ENCODE results near the gene AP1B1. TPM values are rescaled to one million over a fixed set of nuclear protein-coding genes. Genes with fewer than 3 reads are reported as not detected.

AP1B1 gene
- total and polyA plus RNA-seq, 8 donors: 32.5 to 99.1 (median 36.1) TPM

DNA sequence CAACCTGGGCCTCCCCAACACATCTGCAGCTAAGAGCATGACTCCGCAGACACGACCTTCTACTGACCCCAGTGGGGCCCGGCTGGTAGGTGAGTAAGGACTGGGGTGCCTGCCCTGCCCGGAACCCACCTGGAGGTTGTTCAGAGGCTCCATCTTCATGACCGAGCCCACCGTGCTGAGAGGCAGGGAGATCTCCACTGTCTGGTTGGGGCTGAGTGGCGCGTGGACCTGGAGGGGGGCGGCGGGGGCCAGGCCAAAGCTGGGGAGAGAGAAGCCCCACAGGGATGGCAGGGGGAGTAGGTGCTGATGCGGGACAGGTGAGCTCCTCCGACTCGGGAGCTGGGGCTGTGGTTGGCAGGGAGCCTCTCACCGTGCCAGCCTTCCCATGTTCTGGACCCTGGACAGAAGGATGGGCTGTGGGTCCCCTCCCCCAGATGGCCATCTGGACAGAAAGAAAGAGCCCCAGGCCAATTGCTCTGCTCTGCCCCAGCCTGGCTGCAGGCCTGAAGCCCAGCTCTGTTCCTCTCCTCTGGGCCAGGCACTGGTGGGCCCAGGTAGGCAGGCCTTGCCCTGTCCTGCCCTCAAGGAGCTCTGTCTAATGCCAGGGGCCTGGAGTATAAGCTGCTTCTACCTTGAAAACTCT, 56.6 kb downstream of the AP1B1 start:
- no peak overlapping the region for H3K4me3 ChIP-seq
- H3K27ac ChIP-seq: no peak overlapping the region
- ATAC-seq (no peak), DNase-seq (peak in 1 of 4 donors; percentile 57)
- intact Hi-C loops (cut with DNase I): no loop called here
- H3K36me3 ChIP-seq: peaks cover 0 to 100% of the 10 kb centered on the region in 2 donors
- TF ChIP-seq, protein P1, sequence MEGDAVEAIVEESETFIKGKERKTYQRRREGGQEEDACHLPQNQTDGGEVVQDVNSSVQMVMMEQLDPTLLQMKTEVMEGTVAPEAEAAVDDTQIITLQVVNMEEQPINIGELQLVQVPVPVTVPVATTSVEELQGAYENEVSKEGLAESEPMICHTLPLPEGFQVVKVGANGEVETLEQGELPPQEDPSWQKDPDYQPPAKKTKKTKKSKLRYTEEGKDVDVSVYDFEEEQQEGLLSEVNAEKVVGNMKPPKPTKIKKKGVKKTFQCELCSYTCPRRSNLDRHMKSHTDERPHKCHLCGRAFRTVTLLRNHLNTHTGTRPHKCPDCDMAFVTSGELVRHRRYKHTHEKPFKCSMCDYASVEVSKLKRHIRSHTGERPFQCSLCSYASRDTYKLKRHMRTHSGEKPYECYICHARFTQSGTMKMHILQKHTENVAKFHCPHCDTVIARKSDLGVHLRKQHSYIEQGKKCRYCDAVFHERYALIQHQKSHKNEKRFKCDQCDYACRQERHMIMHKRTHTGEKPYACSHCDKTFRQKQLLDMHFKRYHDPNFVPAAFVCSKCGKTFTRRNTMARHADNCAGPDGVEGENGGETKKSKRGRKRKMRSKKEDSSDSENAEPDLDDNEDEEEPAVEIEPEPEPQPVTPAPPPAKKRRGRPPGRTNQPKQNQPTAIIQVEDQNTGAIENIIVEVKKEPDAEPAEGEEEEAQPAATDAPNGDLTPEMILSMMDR (IDR thresholded peaks at IDR 0.05): no peak
- no peaks in the 10 kb centered on the region for H3K27me3 ChIP-seq
- H3K9me3 ChIP-seq: no peaks in the 10 kb centered on the region
- H3K4me1 ChIP-seq: no peaks in the 10 kb centered on the region

DNA sequence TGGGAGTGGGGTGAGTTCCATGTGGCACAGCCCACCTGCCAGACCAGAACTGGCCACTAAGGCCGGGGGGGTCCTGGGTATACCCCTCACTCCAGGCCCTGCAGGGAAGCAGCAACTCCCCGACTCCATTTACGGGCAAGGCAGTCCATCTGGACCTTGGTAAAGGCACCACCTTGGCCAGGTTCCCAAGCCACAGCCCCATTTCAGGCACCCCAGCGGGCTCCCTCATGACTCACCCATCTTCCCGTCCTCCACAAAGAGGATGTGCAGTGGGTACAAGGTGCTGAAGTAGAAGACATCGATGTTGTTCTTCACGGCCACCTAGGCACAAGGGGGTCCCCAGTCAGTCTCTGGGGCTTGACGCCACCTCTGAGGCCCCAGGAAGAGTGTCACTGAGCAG, 57.2 kb downstream of the AP1B1 start:
- no peaks in the 10 kb centered on the region for H3K27me3 ChIP-seq
- intact Hi-C loops (cut with DNase I): no loop called here
- H3K36me3 ChIP-seq: peaks cover 0 to 100% of the 10 kb centered on the region in 2 donors
- TF ChIP-seq, protein P1 (IDR thresholded peaks at IDR 0.05): no peak
- no peaks in the 10 kb centered on the region for H3K4me1 ChIP-seq
- no peak overlapping the region for H3K4me3 ChIP-seq
- ATAC-seq (no peak), DNase-seq (no peak)
- H3K9me3 ChIP-seq: no peaks in the 10 kb centered on the region
- no peak overlapping the region for H3K27ac ChIP-seq

DNA sequence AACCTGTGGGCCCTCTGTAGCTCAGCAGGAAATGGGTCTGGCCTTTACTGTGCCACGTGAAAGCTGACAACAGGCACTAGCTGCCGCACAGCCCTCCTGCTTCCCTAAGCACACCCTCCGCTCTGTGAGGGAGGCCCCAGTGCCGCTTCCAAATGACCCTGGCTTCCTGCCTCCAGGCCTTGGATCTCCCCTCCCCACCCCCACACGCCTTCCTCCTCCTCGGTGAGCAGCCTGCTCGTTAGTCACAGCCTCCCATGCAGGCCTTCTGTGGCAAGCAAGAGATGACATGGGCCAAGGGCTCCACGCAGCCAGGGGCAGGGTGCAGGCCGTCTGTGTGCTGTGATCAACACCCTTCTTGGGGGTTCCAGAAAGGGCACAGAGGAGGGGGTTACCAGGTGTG, 57.6 kb downstream of the AP1B1 start:
- intact Hi-C loops (cut with DNase I): no loop called here
- Histone ChIP-seq H3K27me3 (no peaks in the 10 kb centered on the region), H3K4me3 (no peak overlapping the region), H3K9me3 (no peaks in the 10 kb centered on the region), H3K36me3 (peaks cover 0 to 97% of the 10 kb centered on the region in 2 donors), H3K27ac (no peak overlapping the region), H3K4me1 (no peaks in the 10 kb centered on the region)
- peak in 3 of 4 donors; percentile 44 to 53 (median 53) for DNase-seq
- TF ChIP-seq, protein P1 (IDR thresholded peaks at IDR 0.05): no peak
- peak; percentile 33 for ATAC-seq

DNA sequence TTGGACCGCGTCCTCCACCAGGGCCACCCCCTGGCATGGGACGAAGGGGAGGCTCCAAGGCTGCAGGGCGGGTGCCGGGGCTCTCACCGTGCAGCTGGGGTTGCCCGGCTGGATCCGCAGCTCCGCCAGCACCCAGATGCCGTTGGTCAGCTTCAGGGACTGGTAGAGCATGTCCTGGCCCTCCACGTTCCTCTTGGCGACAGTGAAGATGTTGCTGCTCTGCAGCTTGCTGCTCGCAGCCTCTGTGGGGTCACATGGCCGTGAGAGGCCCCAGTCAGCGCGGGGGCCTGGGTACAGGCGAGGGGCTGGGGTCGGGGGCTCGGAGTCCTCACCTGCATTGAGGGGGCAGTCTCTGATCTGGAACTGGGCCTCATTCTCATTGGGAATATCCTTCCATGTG, 58.1 kb downstream of the AP1B1 start:
- H3K9me3 ChIP-seq: no peaks in the 10 kb centered on the region
- no peak overlapping the region for H3K27ac ChIP-seq
- no peak for ATAC-seq
- peaks cover 0 to 92% of the 10 kb centered on the region in 2 donors for H3K36me3 ChIP-seq
- H3K4me3 ChIP-seq: no peak overlapping the region
- TF ChIP-seq, protein P1 (IDR thresholded peaks at IDR 0.05): no peak
- intact Hi-C loops (cut with DNase I): no loop called here
- peak in 1 of 4 donors; percentile 73 for DNase-seq
- H3K27me3 ChIP-seq: no peaks in the 10 kb centered on the region
- no peaks in the 10 kb centered on the region for H3K4me1 ChIP-seq

DNA sequence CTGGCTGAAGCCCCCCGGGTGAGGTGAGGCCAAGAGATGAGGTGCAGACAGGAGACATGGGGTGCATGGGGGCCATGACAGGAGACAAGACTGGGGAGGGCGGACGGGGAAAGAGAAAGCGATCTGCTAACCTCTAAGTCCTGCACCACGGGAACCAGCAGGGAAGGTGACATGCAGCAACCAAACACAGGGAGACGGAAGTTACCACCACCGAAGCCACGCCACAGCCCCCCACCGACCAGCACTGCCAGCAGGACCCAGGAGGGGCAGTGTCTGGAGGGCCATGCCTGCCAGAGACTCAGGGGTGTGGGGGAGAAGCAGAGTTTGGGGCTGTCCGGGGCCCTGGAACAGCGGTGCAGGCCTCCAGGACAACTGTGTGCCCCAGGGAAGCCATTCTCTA, 58.8 kb downstream of the AP1B1 start:
- H3K27ac ChIP-seq: no peak overlapping the region
- no peaks in the 10 kb centered on the region for H3K4me1 ChIP-seq
- DNase-seq (peak in 1 of 4 donors; percentile 54), ATAC-seq (no peak)
- intact Hi-C loops (cut with DNase I): no loop called here
- TF ChIP-seq, protein P1 (IDR thresholded peaks at IDR 0.05): no peak
- no peaks in the 10 kb centered on the region for H3K27me3 ChIP-seq
- H3K9me3 ChIP-seq: no peaks in the 10 kb centered on the region
- peaks cover 0 to 85% of the 10 kb centered on the region in 2 donors for H3K36me3 ChIP-seq
- no peak overlapping the region for H3K4me3 ChIP-seq
